HL-60 (cell line): ENCODE data around the gene TRUB2.

ENCODE experiments used
- DNase-seq, 2 experiments: peaks; one replicate each; pipeline ENCODE4 v3.0.0-alpha.2; 2010 to 2020; ENCODE audit warnings: low read depth in 1 of 2, low spot score in 1 of 2
- H3K27ac ChIP-seq: fragments of 250-450 bp; sonication (Bioruptor Pico); replicated peaks from 2 replicates; pipeline ENCODE4 v1.5.1; 2020; ENCODE audit warnings: mild to moderate bottlenecking, moderate library complexity
- H3K27me3 ChIP-seq: fragments of 250-450 bp; sonication (Bioruptor Pico); 2 replicates; pipeline ENCODE4 v1.5.1; 2021; ENCODE audit warnings: mild to moderate bottlenecking, moderate library complexity; ENCODE audit not compliant: insufficient read depth, poor library complexity, severe bottlenecking
- H3K4me3 ChIP-seq: replicated peaks from 2 replicates; pipeline ENCODE4 v1.5.1; 2011; ENCODE audit warnings: mild to moderate bottlenecking, control low read depth, low read length; ENCODE audit not compliant: insufficient read depth
- CTCF ChIP-seq: IDR thresholded peaks from one replicate; pipeline ENCODE4 v1.5.1; 2011; ENCODE audit warnings: low read length, control low read depth, inconsistent platforms; ENCODE audit not compliant: insufficient read depth
- GABPA ChIP-seq: IDR thresholded peaks from 2 replicates; pipeline ENCODE4 v1.6.1; 2012; ENCODE audit warnings: low read depth
- POLR2AphosphoS5 ChIP-seq: IDR thresholded peaks from 2 replicates; pipeline ENCODE4 v1.6.1; 2012; ENCODE audit warnings: low read depth
- REST ChIP-seq: IDR thresholded peaks from 2 replicates; pipeline ENCODE4 v1.6.1; 2012; ENCODE audit warnings: low read depth; ENCODE audit not compliant: insufficient replicate concordance
- SPI1 ChIP-seq: IDR thresholded peaks from 2 replicates; pipeline ENCODE4 v1.6.1; 2012; ENCODE audit warnings: low read depth, mild to moderate bottlenecking, borderline replicate concordance

TRUB2 gene

GRCh38 chr9:128271512-128271911 is 50.7 kb downstream of the TRUB2 start:
- Histone ChIP-seq H3K4me3 (no peak overlapping the region), H3K27ac (no peak overlapping the region), H3K27me3 (no peaks in the 10 kb centered on the region)
- no peak for TF ChIP-seq SPI1
- no peak for TF ChIP-seq CTCF
- TF ChIP-seq POLR2AphosphoS5 = no peak
- no peak for TF ChIP-seq GABPA
- TF ChIP-seq REST = no peak
- no peak for DNase-seq

- Histone ChIP-seq H3K27ac (no peak overlapping the region), H3K4me3 (no peak overlapping the region), H3K27me3 (no peaks in the 10 kb centered on the region)
- no peak for TF ChIP-seq SPI1
- TF ChIP-seq GABPA = no peak
- no peak for TF ChIP-seq CTCF
- no peak for TF ChIP-seq POLR2AphosphoS5
- TF ChIP-seq REST = no peak
- DNase-seq = no peak
Observed at GRCh38 chr9:128271112-128271511, 51.1 kb downstream of the TRUB2 start.

GRCh38 chr9:128266868-128267590 is 55.2 kb downstream of the TRUB2 start:
- Histone ChIP-seq H3K27me3 (no peaks in the 10 kb centered on the region), H3K4me3 (no peak overlapping the region), H3K27ac (no peak overlapping the region)
- TF ChIP-seq REST = no peak
- TF ChIP-seq GABPA = no peak
- TF ChIP-seq SPI1 = no peak
- no peak for TF ChIP-seq CTCF
- no peak for TF ChIP-seq POLR2AphosphoS5
- no peak for DNase-seq
